Upper lobe of left lung (tissue), 6 donors: ENCODE results near the gene MMS22L. TPM values are rescaled to one million over a fixed set of nuclear protein-coding genes. Genes with fewer than 3 reads are reported as not detected.

Experiments used
- ATAC-seq, 2 donors: fragments of 200-7000 bp; cut with Tn5 transposase; one replicate each; pipeline ENCODE4 v1.9.1; 2022; ENCODE audit warnings: mild to moderate bottlenecking in 2 of 2, moderate library complexity in 2 of 2; ENCODE audit not compliant: low FRiP score in 2 of 2
- DNase-seq, 2 donors: peaks; one replicate each; pipeline ENCODE4 v3.0.0-alpha.2; 2019 to 2020
- H3K27ac ChIP-seq, 4 donors: fragments of 200-600 bp; sonication (generic); one replicate each; pipeline ENCODE4 v1.5.1; 2016 to 2019
- H3K27me3 ChIP-seq, 4 donors: fragments of 200-600 bp; sonication (generic); one replicate each; pipeline ENCODE4 v1.5.1; 2017 to 2019
- H3K36me3 ChIP-seq, 4 donors: fragments of 200-600 bp; sonication (generic); one replicate each; pipeline ENCODE4 v1.5.1; 2016 to 2019
- H3K4me1 ChIP-seq, 4 donors: fragments of 200-600 bp; sonication (generic); one replicate each; pipeline ENCODE4 v1.5.1; 2018 to 2019
- H3K4me3 ChIP-seq, 4 donors: fragments of 200-600 bp; sonication (generic); one replicate each; pipeline ENCODE4 v1.5.1; 2017 to 2019; ENCODE audit warnings: mild to moderate bottlenecking in 2 of 4, moderate library complexity in 1 of 4
- H3K9me3 ChIP-seq, 4 donors: fragments of 200-600 bp; sonication (generic); one replicate each; pipeline ENCODE4 v1.5.1; 2018 to 2019
- CTCF ChIP-seq, 6 experiments: fragments of 450-650 bp in 4 of 6; fragments of 200-600 bp in 2 of 6; sonication (generic) in 2 of 6; IDR thresholded peaks; one replicate each; pipeline ENCODE4 v1.5.1; 2016 to 2019; ENCODE audit warnings: antibody characterized with exemption in 6 of 6
- EP300 ChIP-seq, 4 donors: sonication (generic); formaldehyde crosslinking; IDR thresholded peaks; one replicate each; pipeline ENCODE4 v1.5.1; 2017; ENCODE audit warnings: antibody characterized with exemption in 4 of 4, control low read depth in 2 of 4
- POLR2A ChIP-seq, 4 donors: fragments of 450-650 bp; IDR thresholded peaks; one replicate each; pipeline ENCODE4 v1.5.1; 2016 to 2017; ENCODE audit warnings: antibody characterized with exemption in 4 of 4, mild to moderate bottlenecking in 2 of 4
- POLR2AphosphoS5 ChIP-seq, 2 donors: sonication (generic); formaldehyde crosslinking; IDR thresholded peaks; one replicate each; pipeline ENCODE4 v1.5.1; 2017; ENCODE audit warnings: antibody characterized with exemption in 2 of 2
- WGBS, 2 donors: methylation state at CpG; one replicate each; pipeline ENCODE4 v1.1.5; 2017 to 2018; 5-methylcytosine and 5-hydroxymethylcytosine counted together
- total RNA-seq, 6 donors: library from RNA; depleted of rRNA in 4 of 6; stranded (reverse); fragments of >200 nt in 4 of 6; gene quantifications; one replicate each; pipeline versions ENCODE4 v1.1.0 to v1.2.1, GENCODE V29; 2016 to 2021
- donor health status: DM: no; HTN: no; CAD: no; lungs with moderate emphysema.
- donor health status: DM: no; HTN: yes; CAD: no; lungs with severe emphysema.

Gene MMS22L
- total RNA-seq, 6 donors from 2014 or later = 4.9 to 22.1 (median 7.9) TPM

DNA sequence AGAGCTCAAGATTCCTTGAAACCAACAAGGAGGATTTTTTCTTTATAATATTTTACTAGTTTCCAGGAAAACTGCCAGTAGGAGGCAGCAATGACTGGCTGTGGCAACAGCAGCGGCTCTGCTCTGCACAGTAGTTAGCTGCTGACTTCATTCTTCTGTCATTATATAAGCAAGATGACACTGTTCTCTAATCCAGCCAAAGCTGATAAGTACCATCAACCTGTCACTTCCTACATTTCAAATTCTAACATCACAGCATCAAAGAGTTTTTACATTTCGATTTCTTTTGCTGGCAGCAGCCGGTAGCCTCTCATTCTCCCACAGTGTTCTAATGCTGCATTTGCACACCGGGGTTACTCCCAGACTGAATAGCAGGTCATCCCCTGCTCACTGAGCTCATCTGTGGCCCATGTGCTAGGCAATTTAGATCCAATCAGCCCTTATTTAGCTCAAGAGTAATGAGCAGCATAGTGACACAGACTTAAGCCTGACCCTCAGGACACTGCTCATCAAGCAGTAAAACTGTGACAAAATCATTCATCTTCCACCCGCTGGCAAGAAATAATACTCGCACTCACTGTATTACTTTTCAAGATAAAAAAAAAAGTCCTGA, 67.8 kb downstream of the MMS22L start:
- H3K4me1 ChIP-seq = no peaks in the 10 kb centered on the region
- peak in 1 of 2 donors; percentile 56 for ATAC-seq
- no peak for DNase-seq
- TF ChIP-seq POLR2AphosphoS5 (IDR thresholded peaks at IDR 0.05) (no peak), CTCF (IDR thresholded peaks at IDR 0.05) (no peak), POLR2A (IDR thresholded peaks at IDR 0.05) (no peak), EP300 (IDR thresholded peaks at IDR 0.05) (no peak)
- no peaks in the 10 kb centered on the region for H3K27me3 ChIP-seq
- no peak overlapping the region for H3K27ac ChIP-seq
- WGBS, 2 donors = 84 to 87% methylated on average over 6 of the region's 6 CpGs
- H3K4me3 ChIP-seq = no peak overlapping the region
- H3K36me3 ChIP-seq = no peaks in the 10 kb centered on the region
- no peaks in the 10 kb centered on the region for H3K9me3 ChIP-seq

DNA sequence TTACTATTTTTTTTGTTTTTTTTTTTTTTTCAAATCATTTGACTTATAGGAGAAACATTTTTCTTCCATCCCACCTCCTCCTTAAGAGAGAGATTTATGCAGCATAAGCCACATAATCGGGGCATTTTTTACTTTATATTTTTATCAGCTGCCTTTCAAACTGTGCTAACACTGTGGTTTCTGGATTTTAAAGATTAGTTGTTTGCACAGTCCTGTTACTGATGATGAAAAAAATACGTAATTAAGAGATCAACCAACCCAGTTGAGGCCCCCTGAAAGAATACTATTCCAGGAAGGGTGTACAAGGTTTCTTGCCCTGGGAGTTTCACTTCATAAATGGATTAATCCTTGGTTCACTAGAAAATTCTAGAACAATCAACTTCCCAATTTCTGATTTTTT, 68.3 kb downstream of the MMS22L start:
- no peaks in the 10 kb centered on the region for H3K27me3 ChIP-seq
- no peaks in the 10 kb centered on the region for H3K4me1 ChIP-seq
- ATAC-seq (no peak), DNase-seq (no peak)
- no peaks in the 10 kb centered on the region for H3K36me3 ChIP-seq
- no peaks in the 10 kb centered on the region for H3K9me3 ChIP-seq
- H3K27ac ChIP-seq = no peak overlapping the region
- TF ChIP-seq EP300 (IDR thresholded peaks at IDR 0.05) (no peak), POLR2A (IDR thresholded peaks at IDR 0.05) (no peak), CTCF (IDR thresholded peaks at IDR 0.05) (no peak), POLR2AphosphoS5 (IDR thresholded peaks at IDR 0.05) (no peak)
- H3K4me3 ChIP-seq = no peak overlapping the region
- 62 to 73% methylated on average over 2 of the region's 2 CpGs for WGBS, 2 donors

GRCh38 chr6:97207383-97207782, 75.6 kb downstream of the MMS22L start:
- no peaks in the 10 kb centered on the region for H3K9me3 ChIP-seq
- no peaks in the 10 kb centered on the region for H3K27me3 ChIP-seq
- H3K4me1 ChIP-seq = no peaks in the 10 kb centered on the region
- no peaks in the 10 kb centered on the region for H3K36me3 ChIP-seq
- DNase-seq (no peak), ATAC-seq (no peak)
- TF ChIP-seq POLR2AphosphoS5 (IDR thresholded peaks at IDR 0.05) (no peak), CTCF (IDR thresholded peaks at IDR 0.05) (no peak), POLR2A (IDR thresholded peaks at IDR 0.05) (no peak), EP300 (IDR thresholded peaks at IDR 0.05) (no peak)
- no peak overlapping the region for H3K27ac ChIP-seq
- H3K4me3 ChIP-seq = no peak overlapping the region

DNA sequence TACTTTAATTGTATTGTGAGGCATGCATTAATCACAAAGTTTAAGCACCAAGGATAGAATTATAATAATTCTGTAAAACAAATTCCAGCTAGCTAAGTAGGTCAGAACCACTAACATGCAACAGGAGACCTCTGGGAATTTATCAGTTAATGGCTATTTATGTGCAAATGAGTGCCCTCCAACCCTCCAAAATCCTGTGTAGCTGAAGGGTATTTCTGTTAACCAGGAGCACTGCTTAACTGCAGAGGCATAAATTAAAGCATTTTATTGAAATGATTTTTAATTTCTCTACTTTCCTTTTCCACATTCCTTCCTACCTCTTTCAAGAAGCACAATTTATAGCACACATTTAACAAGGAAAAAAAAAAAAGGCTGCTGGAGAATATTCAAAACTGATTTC, 77.0 kb downstream of the MMS22L start:
- DNase-seq (no peak), ATAC-seq (no peak)
- no peaks in the 10 kb centered on the region for H3K36me3 ChIP-seq
- no peaks in the 10 kb centered on the region for H3K27me3 ChIP-seq
- TF ChIP-seq POLR2A (IDR thresholded peaks at IDR 0.05) (no peak), POLR2AphosphoS5 (IDR thresholded peaks at IDR 0.05) (no peak)
- no peaks in the 10 kb centered on the region for H3K9me3 ChIP-seq
- H3K27ac ChIP-seq = no peak overlapping the region
- no peaks in the 10 kb centered on the region for H3K4me1 ChIP-seq
- H3K4me3 ChIP-seq = no peak overlapping the region

- no peak for TF ChIP-seq CTCF (IDR thresholded peaks at IDR 0.05)
- TF ChIP-seq POLR2AphosphoS5 (IDR thresholded peaks at IDR 0.05) = no peak
- no peak for TF ChIP-seq POLR2A (IDR thresholded peaks at IDR 0.05)
- no peak for TF ChIP-seq EP300 (IDR thresholded peaks at IDR 0.05)
- Histone ChIP-seq H3K27me3 (no peaks in the 10 kb centered on the region), H3K4me3 (no peak overlapping the region), H3K27ac (no peak overlapping the region), H3K4me1 (no peaks in the 10 kb centered on the region), H3K9me3 (no peaks in the 10 kb centered on the region), H3K36me3 (no peaks in the 10 kb centered on the region)
- no peak for DNase-seq
- WGBS, 2 donors = 71 to 72% methylated on average over 3 of the region's 3 CpGs
- no peak for ATAC-seq
Measured at GRCh38 chr6:97203343-97203742, 79.7 kb downstream of the MMS22L start.
